ENCODE measurements around the gene FBXO41.
A peak's percentile ranks its signal among the peaks of the same experiment; 100 is the strongest.

FBXO41 gene

DNA sequence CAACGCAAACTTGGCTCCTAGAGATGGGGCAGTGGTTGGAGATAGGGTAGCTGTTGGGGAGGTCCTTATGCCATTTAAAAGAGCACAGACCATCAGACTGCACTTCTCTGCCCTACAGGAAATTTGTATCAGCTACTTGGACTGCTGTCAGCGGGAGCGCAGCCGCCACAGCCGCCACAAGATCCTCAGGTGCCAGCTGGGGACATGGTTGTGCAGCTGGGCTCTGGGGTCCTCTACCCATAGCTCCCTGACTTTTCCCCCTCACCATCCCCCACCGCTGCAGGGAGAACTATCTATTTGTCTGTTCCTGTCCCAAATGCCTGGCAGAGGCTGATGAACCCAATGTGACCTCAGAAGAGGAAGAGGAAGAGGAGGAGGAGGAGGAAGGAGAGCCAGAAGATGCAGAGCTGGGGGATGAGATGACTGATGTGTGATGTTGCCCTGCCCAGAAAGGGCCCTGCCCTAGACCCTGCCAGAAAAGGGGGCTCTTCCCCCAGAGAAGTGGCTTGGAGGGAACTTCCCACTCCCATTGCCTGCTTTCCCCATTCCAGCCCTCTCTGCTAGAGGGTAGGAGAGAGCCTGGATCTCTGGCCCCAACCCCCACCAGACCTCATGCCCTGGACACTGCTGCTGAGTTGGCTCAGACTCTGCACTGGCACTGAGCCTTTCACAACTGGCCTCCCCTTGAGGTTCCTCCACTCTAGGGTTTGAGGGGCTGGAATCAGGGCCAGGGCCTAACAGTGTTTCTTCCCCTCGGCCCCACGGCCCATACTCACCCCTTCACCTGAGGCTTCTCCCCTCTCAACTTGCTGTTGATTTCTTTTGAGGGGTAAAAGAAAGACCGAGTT lies 58.5 kb downstream of the FBXO41 start:
- Mint-ChIP-seq H3K4me1 (no peaks in the 10 kb centered on the region), H3K27me3 (ENCODE audit: low read depth) (no peaks in the 10 kb centered on the region), H3K4me3 (no peak overlapping the region), H3K27ac (no peak overlapping the region), H3K9me3 (no peaks in the 10 kb centered on the region), H3K36me3 (ENCODE audit: low read depth) (peaks cover 25% of the 10 kb centered on the region)
- TF ChIP-seq, protein P1, sequence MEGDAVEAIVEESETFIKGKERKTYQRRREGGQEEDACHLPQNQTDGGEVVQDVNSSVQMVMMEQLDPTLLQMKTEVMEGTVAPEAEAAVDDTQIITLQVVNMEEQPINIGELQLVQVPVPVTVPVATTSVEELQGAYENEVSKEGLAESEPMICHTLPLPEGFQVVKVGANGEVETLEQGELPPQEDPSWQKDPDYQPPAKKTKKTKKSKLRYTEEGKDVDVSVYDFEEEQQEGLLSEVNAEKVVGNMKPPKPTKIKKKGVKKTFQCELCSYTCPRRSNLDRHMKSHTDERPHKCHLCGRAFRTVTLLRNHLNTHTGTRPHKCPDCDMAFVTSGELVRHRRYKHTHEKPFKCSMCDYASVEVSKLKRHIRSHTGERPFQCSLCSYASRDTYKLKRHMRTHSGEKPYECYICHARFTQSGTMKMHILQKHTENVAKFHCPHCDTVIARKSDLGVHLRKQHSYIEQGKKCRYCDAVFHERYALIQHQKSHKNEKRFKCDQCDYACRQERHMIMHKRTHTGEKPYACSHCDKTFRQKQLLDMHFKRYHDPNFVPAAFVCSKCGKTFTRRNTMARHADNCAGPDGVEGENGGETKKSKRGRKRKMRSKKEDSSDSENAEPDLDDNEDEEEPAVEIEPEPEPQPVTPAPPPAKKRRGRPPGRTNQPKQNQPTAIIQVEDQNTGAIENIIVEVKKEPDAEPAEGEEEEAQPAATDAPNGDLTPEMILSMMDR (IDR thresholded peaks at IDR 0.05; ENCODE audit: unreplicated experiment in 3 of 3): no peak

DNA sequence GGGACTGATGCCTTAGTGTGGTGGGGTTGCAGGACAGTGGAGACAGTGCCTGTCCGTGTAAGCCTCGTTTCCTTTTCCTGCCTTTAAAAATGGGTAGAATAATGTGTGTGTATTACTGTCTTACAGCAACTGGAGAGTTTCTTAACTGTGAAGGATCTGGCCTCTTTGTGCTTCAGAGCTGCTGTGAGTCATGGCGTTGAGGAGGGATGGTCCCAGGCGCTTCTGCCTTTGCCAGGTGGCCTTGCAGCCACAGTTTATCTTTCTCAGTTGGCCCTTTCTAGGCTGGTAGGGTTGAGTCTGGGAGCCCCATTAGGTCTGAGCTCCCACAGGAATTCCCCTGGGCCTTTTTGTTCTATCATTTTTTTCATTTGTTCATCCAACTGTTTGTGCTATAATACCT lies 60.5 kb downstream of the FBXO41 start:
- H3K27ac Mint-ChIP-seq: no peak overlapping the region
- no peak overlapping the region for H3K4me3 Mint-ChIP-seq
- TF ChIP-seq, protein P1 (IDR thresholded peaks at IDR 0.05; ENCODE audit: unreplicated experiment in 3 of 3): no peak
- H3K36me3 Mint-ChIP-seq (ENCODE audit: low read depth): peaks cover 25% of the 10 kb centered on the region
- H3K9me3 Mint-ChIP-seq: no peaks in the 10 kb centered on the region
- H3K27me3 Mint-ChIP-seq (ENCODE audit: low read depth): no peaks in the 10 kb centered on the region
- no peaks in the 10 kb centered on the region for H3K4me1 Mint-ChIP-seq

DNA sequence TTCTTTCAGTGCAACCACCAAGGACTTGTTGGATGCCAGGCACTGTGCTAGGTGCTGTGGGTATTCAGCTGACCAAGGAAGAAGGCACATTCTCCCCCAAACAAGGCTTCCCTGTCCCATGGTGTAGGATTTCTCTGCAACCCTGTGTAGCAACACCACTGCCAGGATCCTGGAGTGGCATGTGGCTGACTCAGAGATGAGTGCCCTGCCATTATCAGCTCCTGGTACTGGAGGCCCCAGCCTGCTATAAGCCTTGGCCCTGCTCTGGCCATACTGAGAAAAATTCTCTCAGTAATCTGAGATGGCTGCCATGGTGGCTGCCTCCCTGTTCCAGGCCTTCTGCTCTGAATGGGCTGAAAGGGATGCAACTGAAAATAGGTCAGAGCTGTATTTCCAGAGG lies 66.0 kb downstream of the FBXO41 start:
- Mint-ChIP-seq H3K9me3 (no peaks in the 10 kb centered on the region), H3K27me3 (ENCODE audit: low read depth) (no peaks in the 10 kb centered on the region), H3K4me3 (no peak overlapping the region), H3K27ac (no peak overlapping the region), H3K36me3 (ENCODE audit: low read depth) (peaks cover 13% of the 10 kb centered on the region), H3K4me1 (peaks cover 20% of the 10 kb centered on the region)
- TF ChIP-seq, protein P1 (IDR thresholded peaks at IDR 0.05; ENCODE audit: unreplicated experiment in 3 of 3): no peak

DNA sequence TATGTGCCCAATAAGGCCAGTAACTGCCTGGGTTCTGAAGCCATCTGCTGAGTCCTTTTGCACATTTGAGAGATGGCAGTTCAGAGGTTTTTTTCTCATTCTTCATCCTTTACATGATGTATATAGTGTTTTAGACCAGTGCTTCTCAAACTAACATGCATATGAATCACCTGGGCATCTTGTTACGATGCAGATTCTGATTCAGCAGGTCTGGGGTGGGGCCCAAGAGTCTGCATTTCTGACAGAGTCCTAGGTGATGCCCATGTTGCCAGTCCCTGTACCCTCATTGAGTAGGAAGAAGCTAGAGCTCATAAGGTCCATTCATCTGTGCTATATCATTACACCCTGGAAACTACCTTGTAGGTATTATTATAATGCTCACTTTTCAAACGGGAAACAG lies 66.5 kb downstream of the FBXO41 start:
- Mint-ChIP-seq H3K4me3 (peak overlapping the region in 2 of 3 experiments; percentile 25 to 37), H3K36me3 (ENCODE audit: low read depth) (peaks cover 13% of the 10 kb centered on the region), H3K27ac (no peak overlapping the region), H3K9me3 (no peaks in the 10 kb centered on the region), H3K4me1 (peaks cover 20% of the 10 kb centered on the region), H3K27me3 (ENCODE audit: low read depth) (no peaks in the 10 kb centered on the region)
- TF ChIP-seq, protein P1 (IDR thresholded peaks at IDR 0.05; ENCODE audit: unreplicated experiment in 3 of 3): no peak

DNA sequence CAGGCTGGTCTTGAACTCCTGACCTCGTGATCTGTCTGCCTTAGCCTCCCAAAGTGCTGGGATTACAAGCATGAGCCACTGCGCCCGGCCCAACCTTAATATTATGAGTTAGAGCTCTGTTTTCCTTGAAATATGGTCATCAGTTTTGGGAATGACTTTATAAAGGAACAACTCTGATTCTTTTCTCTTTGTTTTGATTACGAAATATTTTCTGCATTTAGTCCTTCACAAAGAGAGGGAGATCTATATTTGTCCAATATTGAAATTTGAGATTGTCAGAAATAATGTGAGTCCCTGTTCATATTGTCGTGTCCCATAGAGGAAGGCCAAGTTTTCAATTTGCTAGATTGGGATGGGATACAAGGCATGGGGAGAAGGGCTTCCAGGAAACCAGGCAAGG lies 67.1 kb downstream of the FBXO41 start:
- no peaks in the 10 kb centered on the region for H3K27me3 Mint-ChIP-seq (ENCODE audit: low read depth)
- peak overlapping the region; percentile 16 to 47 (median 24) for H3K4me3 Mint-ChIP-seq
- H3K27ac Mint-ChIP-seq: no peak overlapping the region
- H3K9me3 Mint-ChIP-seq: no peaks in the 10 kb centered on the region
- TF ChIP-seq, protein P1 (IDR thresholded peaks at IDR 0.05; ENCODE audit: unreplicated experiment in 3 of 3): no peak
- peaks cover 20% of the 10 kb centered on the region for H3K4me1 Mint-ChIP-seq
- H3K36me3 Mint-ChIP-seq (ENCODE audit: low read depth): peaks cover 11% of the 10 kb centered on the region

DNA sequence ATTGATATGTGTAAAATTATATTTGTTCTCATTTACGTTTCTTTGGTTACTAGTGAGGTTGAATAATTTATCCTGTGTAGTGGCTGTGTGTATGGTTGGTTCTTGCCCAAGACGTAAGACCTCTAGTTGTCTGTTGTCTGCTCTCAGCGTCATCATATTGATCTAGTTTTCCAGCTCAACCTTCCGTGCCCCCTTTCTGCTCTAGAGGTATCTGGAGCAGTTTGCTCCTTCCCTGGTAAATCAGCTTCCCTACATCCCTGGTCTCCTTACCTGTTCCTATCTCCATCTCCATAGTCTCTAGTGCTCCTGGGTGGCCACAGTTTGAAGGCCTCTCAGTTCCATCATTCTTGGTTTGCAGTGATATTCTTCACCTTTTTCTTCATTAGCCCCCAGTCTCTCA lies 69.0 kb downstream of the FBXO41 start:
- Mint-ChIP-seq H3K4me3 (peak overlapping the region; percentile 87 to 94 (median 89)), H3K27ac (peak overlapping the region; percentile 80 to 93 (median 90)), H3K9me3 (no peaks in the 10 kb centered on the region), H3K4me1 (peaks cover 20% of the 10 kb centered on the region), H3K27me3 (ENCODE audit: low read depth) (no peaks in the 10 kb centered on the region), H3K36me3 (ENCODE audit: low read depth) (no peaks in the 10 kb centered on the region)
- TF ChIP-seq, protein P1 (IDR thresholded peaks at IDR 0.05; ENCODE audit: unreplicated experiment in 3 of 3): no peak
